Activated CD4-positive, alpha-beta memory T cell treated with anti-CD3 and anti-CD28 coated beads, Interleukin-2, amount 10 ng/mL, durations not matched to agents 7 days and 5 days (primary cell): Measurements from ENCODE around the gene SYTL3. TPM values are rescaled to one million over a fixed set of nuclear protein-coding genes. Genes with fewer than 3 reads are reported as not detected.
"Not testable (repeated sequence)": the region's sequence is repeated elsewhere in the genome, so short reads cannot be mapped to it uniquely, and the experiment has no call there.

Source experiments
- CTCF ChIA-PET: fragments of 350-600 bp; sonication (Branson Sonifier 250); formaldehyde crosslinking; loops from one replicate; lab custom pipeline; 2021; ENCODE audit warnings: antibody characterized with exemption, inconsistent platforms; lab: Charles Lee
- POLR2A ChIA-PET: fragments of 350-600 bp; sonication (Branson Sonifier 250); formaldehyde crosslinking; loops from one replicate; lab custom pipeline; 2021; ENCODE audit warnings: antibody characterized with exemption; lab: Charles Lee
- DNase-seq: peaks from one replicate; pipeline ENCODE4 v3.0.0-alpha.2; 2020
- H3K27ac Mint-ChIP-seq: one replicate; pipeline ENCODE4 v1.8.0; 2021; ENCODE audit warnings: mild to moderate bottlenecking, mixed read lengths
- H3K27me3 Mint-ChIP-seq: one replicate; pipeline ENCODE4 v1.8.0; 2021; ENCODE audit warnings: mixed read lengths
- H3K36me3 Mint-ChIP-seq: one replicate; pipeline ENCODE4 v1.8.0; 2021; ENCODE audit warnings: low read depth, mixed read lengths
- H3K4me1 Mint-ChIP-seq: one replicate; pipeline ENCODE4 v1.8.0; 2021; ENCODE audit warnings: mixed read lengths
- H3K4me3 Mint-ChIP-seq: one replicate; pipeline ENCODE4 v1.8.0; 2021; ENCODE audit warnings: mild to moderate bottlenecking, mixed read lengths
- H3K9me3 Mint-ChIP-seq: one replicate; pipeline ENCODE4 v1.8.0; 2021; ENCODE audit warnings: mixed read lengths
- total RNA-seq, 2 experiments: library from RNA; stranded (reverse); gene quantifications; one replicate each; pipeline ENCODE4 v1.2.3, GENCODE V29; 2021

SYTL3 gene
- total RNA-seq, 2 experiments from 2014 or later: 133 to 135 TPM

- POLR2A ChIA-PET: no interaction called here
- Mint-ChIP-seq H3K4me3 (no peak overlapping the region), H3K27ac (no peak overlapping the region), H3K4me1 (peaks cover 19% of the 10 kb centered on the region), H3K27me3 (no peaks in the 10 kb centered on the region), H3K9me3 (no peaks in the 10 kb centered on the region), H3K36me3 (peaks cover 37% of the 10 kb centered on the region)
- no peak for DNase-seq
- CTCF ChIA-PET: no interaction called here
Observed at GRCh38 chr6:158698931-158699330, 49.1 kb downstream of the SYTL3 start.

GRCh38 chr6:158701268-158701667 is 51.4 kb downstream of the SYTL3 start:
- H3K9me3 Mint-ChIP-seq, H3K27ac Mint-ChIP-seq, H3K27me3 Mint-ChIP-seq, POLR2A ChIA-PET, DNase-seq, H3K4me3 Mint-ChIP-seq: not testable (repeated sequence)
- peaks cover 30% of the 10 kb centered on the region for H3K36me3 Mint-ChIP-seq
- CTCF ChIA-PET: interaction anchor here (1.3 to 4.1 kb wide), 3 partner anchors 10 to 271 kb away, joined by 4 to 23 read pairs (median 4); no protein-coding TSS in a partner anchor
- H3K4me1 Mint-ChIP-seq: peaks cover 29% of the 10 kb centered on the region

GRCh38 chr6:158703111-158703836 is 53.4 kb downstream of the SYTL3 start:
- H3K9me3 Mint-ChIP-seq: no peaks in the 10 kb centered on the region
- ChIA-PET POLR2A (interaction anchor here (1.2 kb wide), 1 partner anchor 14 kb away, joined by 3 read pairs; no protein-coding TSS in a partner anchor), CTCF (interaction anchor here (0.7 to 4.1 kb wide), 27 partner anchors 12 to 655 kb away, joined by 3 to 23 read pairs (median 4); partner anchors contain the start of gene SYTL3)
- H3K27me3 Mint-ChIP-seq: no peaks in the 10 kb centered on the region
- no peak overlapping the region for H3K4me3 Mint-ChIP-seq
- H3K27ac Mint-ChIP-seq: no peak overlapping the region
- peaks cover 24% of the 10 kb centered on the region for H3K36me3 Mint-ChIP-seq
- H3K4me1 Mint-ChIP-seq: peaks cover 28% of the 10 kb centered on the region
- no peak for DNase-seq

GRCh38 chr6:158703837-158704822 is 54.3 kb downstream of the SYTL3 start:
- CTCF ChIA-PET: interaction anchor here (0.7 to 4.1 kb wide), 24 partner anchors 11 to 483 kb away, joined by 3 to 23 read pairs (median 4); partner anchors contain the start of gene SYTL3
- POLR2A ChIA-PET: interaction anchor here (0.7 to 1.2 kb wide), 2 partner anchors 14 to 269 kb away, joined by 3 read pairs; no protein-coding TSS in a partner anchor
- Mint-ChIP-seq H3K36me3 (peaks cover 22% of the 10 kb centered on the region), H3K9me3 (no peaks in the 10 kb centered on the region), H3K4me1 (peaks cover 27% of the 10 kb centered on the region), H3K27me3 (no peaks in the 10 kb centered on the region), H3K27ac (peak overlapping the region; percentile 68), H3K4me3 (peak overlapping the region; percentile 59)
- peak; percentile 79 for DNase-seq

- ChIA-PET POLR2A (no interaction called here), CTCF (interaction anchor here (1.2 kb wide), 1 partner anchor 268 kb away, joined by 5 read pairs; no protein-coding TSS in a partner anchor)
- peaks cover 27% of the 10 kb centered on the region for H3K4me1 Mint-ChIP-seq
- H3K4me3 Mint-ChIP-seq: no peak overlapping the region
- H3K36me3 Mint-ChIP-seq: peaks cover 32% of the 10 kb centered on the region
- no peak overlapping the region for H3K27ac Mint-ChIP-seq
- no peaks in the 10 kb centered on the region for H3K27me3 Mint-ChIP-seq
- DNase-seq: no peak
- no peaks in the 10 kb centered on the region for H3K9me3 Mint-ChIP-seq
Observed at GRCh38 chr6:158705386-158706126, 55.7 kb downstream of the SYTL3 start.

- Mint-ChIP-seq H3K9me3 (no peaks in the 10 kb centered on the region), H3K27ac (no peak overlapping the region), H3K4me1 (peaks cover 23% of the 10 kb centered on the region), H3K27me3 (no peaks in the 10 kb centered on the region), H3K36me3 (peaks cover 38% of the 10 kb centered on the region), H3K4me3 (no peak overlapping the region)
- POLR2A ChIA-PET: interaction anchor here (1.2 kb wide), 1 partner anchor 113 kb away, joined by 3 read pairs; the partner anchor contains the start of gene EZR
- no peak for DNase-seq
- CTCF ChIA-PET: interaction anchor here (1.2 to 1.7 kb wide), 3 partner anchors 11 to 267 kb away, joined by 4 to 6 read pairs (median 5); no protein-coding TSS in a partner anchor
Observed at GRCh38 chr6:158706369-158706982, 56.6 kb downstream of the SYTL3 start.

- Mint-ChIP-seq H3K4me3 (no peak overlapping the region), H3K27ac (no peak overlapping the region), H3K27me3 (no peaks in the 10 kb centered on the region), H3K9me3 (no peaks in the 10 kb centered on the region), H3K36me3 (peaks cover 43% of the 10 kb centered on the region), H3K4me1 (peaks cover 23% of the 10 kb centered on the region)
- ChIA-PET CTCF (interaction anchor here (0.7 to 1.7 kb wide), 4 partner anchors 10 to 403 kb away, joined by 4 to 6 read pairs (median 5); no protein-coding TSS in a partner anchor), POLR2A (interaction anchor here (1.2 kb wide), 1 partner anchor 112 kb away, joined by 3 read pairs; the partner anchor contains the start of gene EZR)
- DNase-seq: no peak
Observed at GRCh38 chr6:158707120-158707820, 57.4 kb downstream of the SYTL3 start.

- DNase-seq: no peak
- Mint-ChIP-seq H3K36me3 (peaks cover 45% of the 10 kb centered on the region), H3K27ac (no peak overlapping the region), H3K27me3 (no peaks in the 10 kb centered on the region), H3K4me3 (no peak overlapping the region), H3K9me3 (no peaks in the 10 kb centered on the region), H3K4me1 (peaks cover 25% of the 10 kb centered on the region)
- ChIA-PET POLR2A (interaction anchor here (1.2 kb wide), 1 partner anchor 111 kb away, joined by 3 read pairs; the partner anchor contains the start of gene EZR), CTCF (interaction anchor here (0.7 to 1.7 kb wide), 4 partner anchors 9 to 402 kb away, joined by 4 to 6 read pairs (median 5); no protein-coding TSS in a partner anchor)
Observed at GRCh38 chr6:158707821-158708195, 58.0 kb downstream of the SYTL3 start.

GRCh38 chr6:158708239-158708638 is 58.4 kb downstream of the SYTL3 start:
- no peak overlapping the region for H3K4me3 Mint-ChIP-seq
- no peaks in the 10 kb centered on the region for H3K9me3 Mint-ChIP-seq
- DNase-seq: no peak
- H3K27ac Mint-ChIP-seq: no peak overlapping the region
- H3K4me1 Mint-ChIP-seq: peaks cover 26% of the 10 kb centered on the region
- H3K27me3 Mint-ChIP-seq: no peaks in the 10 kb centered on the region
- ChIA-PET CTCF (interaction anchor here (1.0 to 1.6 kb wide), 3 partner anchors 9 to 262 kb away, joined by 3 to 6 read pairs (median 4); no protein-coding TSS in a partner anchor), POLR2A (no interaction called here)
- H3K36me3 Mint-ChIP-seq: peaks cover 49% of the 10 kb centered on the region

- ChIA-PET CTCF (interaction anchor here (0.7 to 1.3 kb wide), 2 partner anchors 267 to 489 kb away, joined by 3 read pairs; no protein-coding TSS in a partner anchor), POLR2A (no interaction called here)
- Mint-ChIP-seq H3K4me1 (peaks cover 24% of the 10 kb centered on the region), H3K36me3 (peaks cover 63% of the 10 kb centered on the region), H3K9me3 (no peaks in the 10 kb centered on the region), H3K27ac (no peak overlapping the region), H3K4me3 (no peak overlapping the region), H3K27me3 (no peaks in the 10 kb centered on the region)
- DNase-seq: no peak
Observed at GRCh38 chr6:158709809-158710208, 60.0 kb downstream of the SYTL3 start.

GRCh38 chr6:158711264-158711663 is 61.4 kb downstream of the SYTL3 start:
- Mint-ChIP-seq H3K36me3 (peaks cover 78% of the 10 kb centered on the region), H3K4me3 (no peak overlapping the region), H3K27me3 (no peaks in the 10 kb centered on the region), H3K4me1 (peaks cover 34% of the 10 kb centered on the region), H3K9me3 (no peaks in the 10 kb centered on the region), H3K27ac (no peak overlapping the region)
- ChIA-PET POLR2A (no interaction called here), CTCF (interaction anchor here (0.6 to 1.2 kb wide), 3 partner anchors 18 to 579 kb away, joined by 3 read pairs; no protein-coding TSS in a partner anchor)
- no peak for DNase-seq
